ENCODE measurements around the gene HAND1.

Gene HAND1

DNA sequence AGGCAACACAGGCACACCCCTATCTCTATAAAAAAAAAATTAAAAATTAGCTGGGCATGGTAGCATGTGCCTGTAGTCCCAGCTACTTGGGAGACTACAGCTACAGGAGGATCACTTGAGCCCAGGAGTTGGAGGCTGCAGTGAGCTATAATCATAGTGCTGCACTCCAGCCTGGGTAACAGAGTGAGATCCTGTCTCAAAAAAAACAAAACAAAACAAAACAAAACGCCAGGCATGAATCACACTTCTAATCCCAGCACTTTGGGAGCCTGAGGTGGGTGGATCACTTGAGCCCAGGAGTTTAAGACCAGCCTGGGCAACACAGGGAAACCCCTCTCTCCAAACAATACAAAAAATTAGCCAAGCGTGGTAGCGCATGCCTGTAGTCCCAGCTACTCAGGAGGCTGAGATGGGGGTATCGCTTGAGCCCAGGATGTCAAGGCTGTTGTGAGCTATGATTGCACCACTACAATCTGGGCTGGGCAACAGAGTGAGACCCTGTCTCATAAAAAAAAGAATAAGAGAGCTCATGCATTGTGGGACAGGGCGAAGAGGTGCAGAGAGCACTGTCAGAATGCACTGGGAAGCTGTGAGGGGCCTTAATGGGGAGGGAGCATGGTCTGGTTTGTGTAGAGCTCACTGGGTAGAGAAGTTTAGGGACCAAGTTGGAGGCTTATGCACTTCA is 40.6 kb downstream of the HAND1 start:
- Mint-ChIP-seq H3K4me3 (no peak overlapping the region), H3K9me3 (ENCODE audit: low read depth) (no peaks in the 10 kb centered on the region), H3K36me3 (peaks cover 38% of the 10 kb centered on the region)

DNA sequence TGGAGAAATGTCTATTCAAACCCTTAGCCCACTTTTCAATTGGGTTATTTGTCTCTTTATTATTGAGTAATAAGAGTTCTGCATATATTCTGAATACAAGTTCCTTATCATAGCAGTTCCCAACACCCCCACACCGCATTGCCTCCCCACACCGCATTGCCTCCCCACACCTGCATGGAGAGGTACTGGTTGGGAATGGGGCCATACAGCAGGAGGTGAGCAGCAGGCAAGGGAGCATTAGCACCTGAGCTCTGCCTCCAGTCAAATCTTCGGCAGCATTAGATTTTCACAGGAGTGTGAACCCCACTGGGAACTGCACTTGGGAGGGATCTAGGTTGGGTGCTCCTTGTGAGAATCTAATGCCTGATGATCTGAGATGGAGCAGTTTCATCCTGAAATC is 42.8 kb downstream of the HAND1 start:
- peaks cover 28% of the 10 kb centered on the region for H3K36me3 Mint-ChIP-seq
- H3K27ac Mint-ChIP-seq = no peak overlapping the region
- no peak overlapping the region for H3K4me3 Mint-ChIP-seq

More for the DNA sequence above, 40.6 kb downstream of the HAND1 start:
- Mint-ChIP-seq H3K4me1 (ENCODE audit: low read depth) (peaks cover 9% of the 10 kb centered on the region), H3K27ac (no peak overlapping the region), H3K27me3 (no peaks in the 10 kb centered on the region)

DNA sequence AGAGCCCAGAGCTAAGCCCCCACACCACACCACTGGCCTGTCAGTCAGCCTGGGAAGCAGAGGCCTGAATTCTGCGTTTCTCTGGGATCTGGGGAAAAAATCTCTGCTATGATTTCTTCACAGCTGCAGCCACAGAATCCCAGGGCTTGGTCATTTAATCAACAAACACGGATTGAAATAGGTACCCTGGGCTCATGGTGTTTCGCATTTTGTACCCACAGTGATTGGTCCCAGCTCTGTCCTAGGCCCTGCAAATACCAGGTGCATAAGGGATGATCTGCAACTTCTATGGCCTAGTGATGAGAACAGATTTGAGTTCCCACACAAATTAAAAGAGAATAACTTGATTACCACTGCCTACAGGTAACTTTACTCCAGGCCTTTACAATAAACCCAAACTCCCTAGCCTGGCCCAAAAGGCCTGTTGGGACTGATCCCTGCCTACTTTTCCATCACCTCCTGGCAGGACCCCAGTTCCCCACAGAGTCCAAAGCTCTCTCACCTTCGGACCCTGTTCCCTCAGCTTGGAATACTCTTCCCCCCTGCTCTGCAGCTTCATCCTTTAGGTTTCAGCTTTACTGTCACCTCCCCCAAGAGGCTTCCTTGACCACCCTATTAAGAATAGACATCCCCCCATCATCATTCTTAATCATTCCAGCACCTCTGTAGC is 46.9 kb downstream of the HAND1 start:
- Mint-ChIP-seq H3K4me1 (ENCODE audit: low read depth) (peaks cover 2% of the 10 kb centered on the region), H3K9me3 (ENCODE audit: low read depth) (no peaks in the 10 kb centered on the region), H3K27me3 (no peaks in the 10 kb centered on the region), H3K27ac (no peak overlapping the region), H3K4me3 (no peak overlapping the region), H3K36me3 (peaks cover 17% of the 10 kb centered on the region)

More for the DNA sequence above, 42.8 kb downstream of the HAND1 start:
- Mint-ChIP-seq H3K4me1 (ENCODE audit: low read depth) (no peaks in the 10 kb centered on the region), H3K9me3 (ENCODE audit: low read depth) (no peaks in the 10 kb centered on the region), H3K27me3 (no peaks in the 10 kb centered on the region)

DNA sequence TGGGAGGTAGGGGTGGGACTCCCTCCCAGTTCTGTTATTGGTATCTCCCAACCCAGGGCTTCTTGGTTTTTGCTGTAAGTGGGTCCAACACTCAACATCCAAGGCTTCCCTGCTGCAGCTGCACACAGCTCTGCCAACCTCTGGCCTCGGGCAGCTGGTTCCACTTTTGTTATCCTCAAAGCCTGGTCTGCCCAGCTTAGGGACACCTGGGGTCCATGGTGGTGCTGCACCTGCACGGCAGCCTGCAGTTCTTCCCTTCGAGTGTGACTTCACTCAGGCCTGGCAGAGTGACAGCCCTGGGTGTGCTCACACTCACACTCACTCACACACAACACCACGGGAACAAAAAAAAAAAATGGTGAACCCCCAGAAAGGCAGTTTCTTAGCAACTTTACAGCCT is 47.6 kb downstream of the HAND1 start:
- H3K36me3 Mint-ChIP-seq = peaks cover 13% of the 10 kb centered on the region
- no peak overlapping the region for H3K27ac Mint-ChIP-seq
- no peaks in the 10 kb centered on the region for H3K9me3 Mint-ChIP-seq (ENCODE audit: low read depth)
- no peak overlapping the region for H3K4me3 Mint-ChIP-seq
- peaks cover 2% of the 10 kb centered on the region for H3K4me1 Mint-ChIP-seq (ENCODE audit: low read depth)
- no peaks in the 10 kb centered on the region for H3K27me3 Mint-ChIP-seq

DNA sequence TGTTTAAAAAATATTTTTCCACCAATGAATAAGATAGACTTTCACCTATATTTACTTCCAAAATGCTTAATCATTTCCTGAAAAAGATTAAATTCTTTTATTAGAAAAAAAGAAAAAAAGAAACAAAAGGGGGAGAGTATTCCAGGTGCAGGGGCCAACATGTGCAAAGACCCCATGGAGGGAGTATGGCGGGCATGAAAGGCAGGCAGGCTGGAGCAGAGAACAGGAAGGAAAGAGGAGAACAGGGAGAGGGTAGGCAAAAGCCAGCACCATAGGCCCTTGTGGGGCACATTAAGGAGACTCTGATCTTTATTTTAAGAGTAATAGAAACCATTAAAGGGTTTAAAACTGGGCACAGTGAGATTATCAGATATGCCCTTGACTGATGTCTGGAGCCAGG is 48.7 kb downstream of the HAND1 start:
- H3K27me3 Mint-ChIP-seq = no peaks in the 10 kb centered on the region
- H3K4me1 Mint-ChIP-seq (ENCODE audit: low read depth) = peaks cover 2% of the 10 kb centered on the region
- no peaks in the 10 kb centered on the region for H3K9me3 Mint-ChIP-seq (ENCODE audit: low read depth)
- H3K36me3 Mint-ChIP-seq = peaks cover 12% of the 10 kb centered on the region
- no peak overlapping the region for H3K4me3 Mint-ChIP-seq
- no peak overlapping the region for H3K27ac Mint-ChIP-seq

DNA sequence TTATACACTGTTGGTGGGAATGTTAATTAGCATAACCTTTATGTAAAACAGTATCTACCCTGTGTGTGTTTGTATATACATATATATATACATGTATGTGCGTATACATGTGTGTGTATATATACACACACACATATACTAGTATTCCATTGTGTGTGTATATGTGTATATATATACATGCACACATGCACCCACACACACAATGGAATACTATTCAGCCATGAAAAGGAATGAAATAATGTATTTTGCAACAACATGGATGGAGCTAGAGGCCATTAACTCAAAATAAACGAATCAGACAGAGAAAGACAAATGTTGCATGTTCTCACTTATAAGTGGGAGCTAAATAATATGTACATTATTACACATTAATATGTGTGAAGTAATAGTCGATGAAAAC is 49.8 kb downstream of the HAND1 start:
- no peak overlapping the region for H3K27ac Mint-ChIP-seq
- peaks cover 15% of the 10 kb centered on the region for H3K36me3 Mint-ChIP-seq
- H3K9me3 Mint-ChIP-seq (ENCODE audit: low read depth) = no peaks in the 10 kb centered on the region
- no peak overlapping the region for H3K4me3 Mint-ChIP-seq
- H3K27me3 Mint-ChIP-seq = no peaks in the 10 kb centered on the region
- H3K4me1 Mint-ChIP-seq (ENCODE audit: low read depth) = peaks cover 3% of the 10 kb centered on the region
